ENCODE measurements around the gene DNASE1L2. TPM values are rescaled to one million over a fixed set of nuclear protein-coding genes. Genes with fewer than 3 reads are reported as not detected.

Gene DNASE1L2
- polyA plus RNA-seq, 4 donors = 0.55 to 3.8 (median 1.4) TPM

GRCh38 chr16:2205967-2206313 lies 30.3 kb upstream of the DNASE1L2 start:
- Histone ChIP-seq H3K27me3 (ENCODE audit: control insufficient read depth in 3 of 3, insufficient read depth in 3 of 3, low read length in 3 of 3) (peaks cover 0 to 3% (median 0%) of the 10 kb centered on the region in 3 donors), H3K4me1 (ENCODE audit: control insufficient read depth in 3 of 3, insufficient read depth in 2 of 3, low read depth in 1 of 3, low read length in 2 of 3) (peaks cover 0 to 8% (median 2%) of the 10 kb centered on the region in 3 donors), H3K4me3 (ENCODE audit: low read depth in 1 of 3, low read length in 3 of 3) (peak overlapping the region; percentile 71 to 90 (median 84)), H3K27ac (ENCODE audit: low read depth in 1 of 3, low read length in 2 of 3) (peak overlapping the region; percentile 34 to 97 (median 96)), H3K36me3 (ENCODE audit: control insufficient read depth in 3 of 3, insufficient read depth in 2 of 3, low read depth in 1 of 3, low read length in 3 of 3) (peaks cover 0 to 46% (median 2%) of the 10 kb centered on the region in 3 donors), H3K9me3 (ENCODE audit: control insufficient read depth in 2 of 2, insufficient read depth in 1 of 2, low read depth in 1 of 2, low read length in 1 of 2) (peaks cover 0 to 6% of the 10 kb centered on the region in 2 donors)
- 5 to 10% (median 8%) methylated on average over 11 to 16 of the region's 16 CpGs for WGBS, 3 donors
- no peak for DNase-seq
- FAIRE-seq = no peak

- Histone ChIP-seq H3K36me3 (ENCODE audit: control insufficient read depth in 3 of 3, insufficient read depth in 2 of 3, low read depth in 1 of 3, low read length in 3 of 3) (peaks cover 0 to 48% (median 2%) of the 10 kb centered on the region in 3 donors), H3K9me3 (ENCODE audit: control insufficient read depth in 2 of 2, insufficient read depth in 1 of 2, low read depth in 1 of 2, low read length in 1 of 2) (peaks cover 0 to 6% of the 10 kb centered on the region in 2 donors), H3K27me3 (ENCODE audit: control insufficient read depth in 3 of 3, insufficient read depth in 3 of 3, low read length in 3 of 3) (peaks cover 0 to 3% (median 0%) of the 10 kb centered on the region in 3 donors), H3K4me3 (ENCODE audit: low read depth in 1 of 3, low read length in 3 of 3) (peak overlapping the region in 1 of 3 donors; percentile 90), H3K4me1 (ENCODE audit: control insufficient read depth in 3 of 3, insufficient read depth in 2 of 3, low read depth in 1 of 3, low read length in 2 of 3) (peaks cover 0 to 8% (median 2%) of the 10 kb centered on the region in 3 donors), H3K27ac (ENCODE audit: low read depth in 1 of 3, low read length in 2 of 3) (peak overlapping the region in 1 of 3 donors; percentile 97)
- FAIRE-seq = no peak
- DNase-seq = no peak
- WGBS, 3 donors = 78 to 84% (median 78%) methylated on average over 18 of the region's 18 CpGs
Observed at GRCh38 chr16:2206420-2206779, 29.8 kb upstream of the DNASE1L2 start.

GRCh38 chr16:2206780-2207433 lies 29.3 kb upstream of the DNASE1L2 start:
- H3K27me3 ChIP-seq (ENCODE audit: control insufficient read depth in 3 of 3, insufficient read depth in 3 of 3, low read length in 3 of 3) = peaks cover 0 to 3% (median 0%) of the 10 kb centered on the region in 3 donors
- peaks cover 0 to 6% of the 10 kb centered on the region in 2 donors for H3K9me3 ChIP-seq (ENCODE audit: control insufficient read depth in 2 of 2, insufficient read depth in 1 of 2, low read depth in 1 of 2, low read length in 1 of 2)
- 94 to 96% (median 94%) methylated on average over 22 to 23 of the region's 23 CpGs for whole genome bisulfite sequencing, 3 donors
- H3K4me1 ChIP-seq (ENCODE audit: control insufficient read depth in 3 of 3, insufficient read depth in 2 of 3, low read depth in 1 of 3, low read length in 2 of 3) = peaks cover 0 to 8% (median 2%) of the 10 kb centered on the region in 3 donors
- FAIRE-seq (no peak), DNase-seq (no peak)
- H3K36me3 ChIP-seq (ENCODE audit: control insufficient read depth in 3 of 3, insufficient read depth in 2 of 3, low read depth in 1 of 3, low read length in 3 of 3) = peaks cover 0 to 53% (median 2%) of the 10 kb centered on the region in 3 donors
- no peak overlapping the region for H3K27ac ChIP-seq (ENCODE audit: low read depth in 1 of 3, low read length in 2 of 3)
- H3K4me3 ChIP-seq (ENCODE audit: low read depth in 1 of 3, low read length in 3 of 3) = no peak overlapping the region

DNA sequence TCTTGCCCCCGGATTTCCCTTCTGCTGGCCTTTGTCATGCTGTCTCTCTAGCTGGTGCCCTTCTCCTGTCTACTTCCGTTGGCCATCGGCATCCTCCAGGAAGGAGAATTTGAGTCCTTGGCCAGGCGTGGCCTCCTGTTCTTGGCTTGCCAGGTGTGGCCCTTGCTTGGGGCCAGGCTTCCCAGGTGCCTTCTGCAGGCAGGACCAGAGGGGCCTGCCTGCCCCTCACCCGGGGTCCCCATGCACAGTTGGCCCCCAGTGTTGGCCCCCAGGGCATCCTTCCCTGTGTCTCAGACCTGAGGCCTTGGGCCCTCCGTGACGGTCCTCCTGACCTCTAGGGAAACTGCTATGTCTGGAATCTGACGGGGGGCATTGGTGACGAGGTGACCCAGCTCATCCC lies 28.4 kb upstream of the DNASE1L2 start:
- DNase-seq (no peak), FAIRE-seq (no peak)
- Histone ChIP-seq H3K36me3 (ENCODE audit: control insufficient read depth in 3 of 3, insufficient read depth in 2 of 3, low read depth in 1 of 3, low read length in 3 of 3) (peaks cover 0 to 62% (median 2%) of the 10 kb centered on the region in 3 donors), H3K4me3 (ENCODE audit: low read depth in 1 of 3, low read length in 3 of 3) (no peak overlapping the region), H3K27me3 (ENCODE audit: control insufficient read depth in 3 of 3, insufficient read depth in 3 of 3, low read length in 3 of 3) (peaks cover 0 to 3% (median 0%) of the 10 kb centered on the region in 3 donors), H3K4me1 (ENCODE audit: control insufficient read depth in 3 of 3, insufficient read depth in 2 of 3, low read depth in 1 of 3, low read length in 2 of 3) (peaks cover 0 to 17% (median 3%) of the 10 kb centered on the region in 3 donors), H3K9me3 (ENCODE audit: control insufficient read depth in 2 of 2, insufficient read depth in 1 of 2, low read depth in 1 of 2, low read length in 1 of 2) (peaks cover 0 to 6% of the 10 kb centered on the region in 2 donors), H3K27ac (ENCODE audit: low read depth in 1 of 3, low read length in 2 of 3) (no peak overlapping the region)
- 89 to 91% (median 91%) methylated on average over 9 of the region's 9 CpGs for WGBS, 3 donors

GRCh38 chr16:2208308-2208707 lies 27.9 kb upstream of the DNASE1L2 start:
- 75 to 85% (median 82%) methylated on average over 22 to 23 of the region's 23 CpGs for WGBS, 3 donors
- no peak for DNase-seq
- Histone ChIP-seq H3K27me3 (ENCODE audit: control insufficient read depth in 3 of 3, insufficient read depth in 3 of 3, low read length in 3 of 3) (peaks cover 0 to 3% (median 0%) of the 10 kb centered on the region in 3 donors), H3K27ac (ENCODE audit: low read depth in 1 of 3, low read length in 2 of 3) (no peak overlapping the region), H3K4me1 (ENCODE audit: control insufficient read depth in 3 of 3, insufficient read depth in 2 of 3, low read depth in 1 of 3, low read length in 2 of 3) (peaks cover 2 to 22% (median 4%) of the 10 kb centered on the region in 3 donors), H3K36me3 (ENCODE audit: control insufficient read depth in 3 of 3, insufficient read depth in 2 of 3, low read depth in 1 of 3, low read length in 3 of 3) (peaks cover 0 to 64% (median 2%) of the 10 kb centered on the region in 3 donors), H3K9me3 (ENCODE audit: control insufficient read depth in 2 of 2, insufficient read depth in 1 of 2, low read depth in 1 of 2, low read length in 1 of 2) (peaks cover 0 to 5% of the 10 kb centered on the region in 2 donors), H3K4me3 (ENCODE audit: low read depth in 1 of 3, low read length in 3 of 3) (no peak overlapping the region)
- no peak for FAIRE-seq

GRCh38 chr16:2208772-2209171 lies 27.5 kb upstream of the DNASE1L2 start:
- no peak overlapping the region for H3K4me3 ChIP-seq (ENCODE audit: low read depth in 1 of 3, low read length in 3 of 3)
- H3K36me3 ChIP-seq (ENCODE audit: control insufficient read depth in 3 of 3, insufficient read depth in 2 of 3, low read depth in 1 of 3, low read length in 3 of 3) = peaks cover 0 to 64% (median 2%) of the 10 kb centered on the region in 3 donors
- no peak for FAIRE-seq
- no peak for DNase-seq
- H3K9me3 ChIP-seq (ENCODE audit: control insufficient read depth in 2 of 2, insufficient read depth in 1 of 2, low read depth in 1 of 2, low read length in 1 of 2) = no peaks in the 10 kb centered on the region
- H3K4me1 ChIP-seq (ENCODE audit: control insufficient read depth in 3 of 3, insufficient read depth in 2 of 3, low read depth in 1 of 3, low read length in 2 of 3) = peaks cover 4 to 26% (median 6%) of the 10 kb centered on the region in 3 donors
- H3K27me3 ChIP-seq (ENCODE audit: control insufficient read depth in 3 of 3, insufficient read depth in 3 of 3, low read length in 3 of 3) = no peaks in the 10 kb centered on the region
- 93 to 95% (median 94%) methylated on average over 8 to 9 of the region's 9 CpGs for WGBS, 3 donors
- H3K27ac ChIP-seq (ENCODE audit: low read depth in 1 of 3, low read length in 2 of 3) = no peak overlapping the region

- 87 to 94% (median 90%) methylated on average over 29 of the region's 29 CpGs for WGBS, 3 donors
- FAIRE-seq = no peak
- peaks cover 4 to 27% (median 6%) of the 10 kb centered on the region in 3 donors for H3K4me1 ChIP-seq (ENCODE audit: control insufficient read depth in 3 of 3, insufficient read depth in 2 of 3, low read depth in 1 of 3, low read length in 2 of 3)
- peaks cover 0 to 64% (median 2%) of the 10 kb centered on the region in 3 donors for H3K36me3 ChIP-seq (ENCODE audit: control insufficient read depth in 3 of 3, insufficient read depth in 2 of 3, low read depth in 1 of 3, low read length in 3 of 3)
- no peak overlapping the region for H3K4me3 ChIP-seq (ENCODE audit: low read depth in 1 of 3, low read length in 3 of 3)
- no peaks in the 10 kb centered on the region for H3K27me3 ChIP-seq (ENCODE audit: control insufficient read depth in 3 of 3, insufficient read depth in 3 of 3, low read length in 3 of 3)
- DNase-seq = no peak
- H3K27ac ChIP-seq (ENCODE audit: low read depth in 1 of 3, low read length in 2 of 3) = no peak overlapping the region
- no peaks in the 10 kb centered on the region for H3K9me3 ChIP-seq (ENCODE audit: control insufficient read depth in 2 of 2, insufficient read depth in 1 of 2, low read depth in 1 of 2, low read length in 1 of 2)
Observed at GRCh38 chr16:2209258-2210008, 26.8 kb upstream of the DNASE1L2 start.

DNA sequence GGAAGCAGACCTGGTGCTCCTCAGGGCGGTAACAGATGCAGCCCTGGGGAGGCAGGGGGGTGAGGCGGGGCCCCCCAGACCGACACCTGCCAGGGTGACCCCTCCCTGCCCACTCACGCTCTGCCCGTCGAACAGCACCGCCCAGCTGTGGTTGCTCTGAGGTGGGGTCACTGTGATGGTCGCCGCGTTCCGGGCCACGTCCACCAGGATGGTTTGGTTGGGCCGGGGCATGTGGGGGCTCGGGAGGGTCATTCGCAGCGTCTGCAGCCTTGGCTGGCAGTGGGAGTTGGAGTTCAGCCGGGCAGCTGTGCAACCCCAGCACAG lies 26.3 kb upstream of the DNASE1L2 start:
- WGBS, 3 donors = 89 to 92% (median 91%) methylated on average over 12 to 17 of the region's 17 CpGs
- peaks cover 0 to 64% (median 2%) of the 10 kb centered on the region in 3 donors for H3K36me3 ChIP-seq (ENCODE audit: control insufficient read depth in 3 of 3, insufficient read depth in 2 of 3, low read depth in 1 of 3, low read length in 3 of 3)
- DNase-seq = no peak

More for the DNA sequence above, 26.3 kb upstream of the DNASE1L2 start:
- no peaks in the 10 kb centered on the region for H3K9me3 ChIP-seq (ENCODE audit: control insufficient read depth in 2 of 2, insufficient read depth in 1 of 2, low read depth in 1 of 2, low read length in 1 of 2)
- FAIRE-seq = no peak
- peaks cover 2 to 24% (median 6%) of the 10 kb centered on the region in 3 donors for H3K4me1 ChIP-seq (ENCODE audit: control insufficient read depth in 3 of 3, insufficient read depth in 2 of 3, low read depth in 1 of 3, low read length in 2 of 3)
- H3K4me3 ChIP-seq (ENCODE audit: low read depth in 1 of 3, low read length in 3 of 3) = no peak overlapping the region
- no peak overlapping the region for H3K27ac ChIP-seq (ENCODE audit: low read depth in 1 of 3, low read length in 2 of 3)
- no peaks in the 10 kb centered on the region for H3K27me3 ChIP-seq (ENCODE audit: control insufficient read depth in 3 of 3, insufficient read depth in 3 of 3, low read length in 3 of 3)
